Measurements from ENCODE around the gene HSF5. TPM values are rescaled to one million over a fixed set of nuclear protein-coding genes. Genes with fewer than 3 reads are reported as not detected.
A peak's percentile ranks its signal among the peaks of the same experiment; 100 is the strongest.

The HSF5 gene
- total and polyA plus RNA-seq, 2 of the 4 experiments (the other 2 are of a cell fraction) = not detected

- H3K4me1 ChIP-seq (ENCODE audit: control insufficient read depth, insufficient read depth, low read length) = no peaks in the 10 kb centered on the region
- no peak overlapping the region for H3K18ac ChIP-seq (ENCODE audit: low read depth, low read length)
- no peak overlapping the region for H3K9ac ChIP-seq (ENCODE audit: low read depth, low read length)
- H4K91ac ChIP-seq (ENCODE audit: insufficient read depth, low read depth, low read length) = no peak overlapping the region
- H3K27me3 ChIP-seq (ENCODE audit: control insufficient read depth, insufficient read depth, low read length) = peaks cover 2% of the 10 kb centered on the region
- H3K4ac ChIP-seq (ENCODE audit: low read depth, low read length) = no peak overlapping the region
- no peak overlapping the region for H3K4me3 ChIP-seq (ENCODE audit: insufficient read depth, low read depth, low read length)
- H2BK20ac ChIP-seq (ENCODE audit: low read depth, low read length) = no peak overlapping the region
- ATAC-seq (ENCODE audit: low read depth) (peak; percentile 100), DNase-seq (peak; percentile 85)
- no TSS peak for BruUV-seq (replicated peaks)
- no peak overlapping the region for H2BK15ac ChIP-seq (ENCODE audit: low read depth, low read length)
- no peak overlapping the region for H3K14ac ChIP-seq (replicated peaks; ENCODE audit: low read depth, low read length)
- in situ Hi-C loops (cut with MboI; ENCODE audit: low sequenced_read_pairs) (loop anchor here (5.0 kb wide), 1 partner anchor 130 kb away; no protein-coding TSS in a partner anchor), dilution Hi-C loops (cut with HindIII; ENCODE audit: low sequenced_read_pairs, unreplicated experiment) (no loop called here), intact Hi-C loops (cut with micrococcal nuclease) (loop anchor here (1.0 to 5.0 kb wide), 6 partner anchors 95 to 325 kb away; partner anchors contain the start of gene SUPT4H1)
- H2BK5ac ChIP-seq (ENCODE audit: low read depth, low read length, poor library complexity, severe bottlenecking) = no peak overlapping the region
- ChIA-PET POLR2A (ENCODE audit: unreplicated experiment) (no interaction called here), CTCF (interaction anchor here (2.0 kb wide), 1 partner anchor 130 kb away, joined by 8 read pairs; no protein-coding TSS in a partner anchor)
- H3K56ac ChIP-seq (ENCODE audit: extremely low read depth, insufficient read depth, low read length) = no peak overlapping the region
- H4K8ac ChIP-seq (ENCODE audit: low read depth in 2 of 2, low read length in 2 of 2) = no peak overlapping the region
- no peaks in the 10 kb centered on the region for H3K9me1 ChIP-seq (ENCODE audit: insufficient read depth, low read length)
- H4K20me1 ChIP-seq (ENCODE audit: insufficient read depth, low read length) = no peaks in the 10 kb centered on the region
- H3K9me3 ChIP-seq (ENCODE audit: control insufficient read depth, insufficient read depth, low read length) = no peaks in the 10 kb centered on the region
- H3K36me3 ChIP-seq (ENCODE audit: control insufficient read depth, insufficient read depth, low read length) = no peaks in the 10 kb centered on the region
- no peak overlapping the region for H2AK9ac ChIP-seq (replicated peaks; ENCODE audit: low read depth, low read length, poor library complexity)
- no peak overlapping the region for H3K23ac ChIP-seq (ENCODE audit: low read depth, low read length)
- no peak overlapping the region for H3K4me2 ChIP-seq (ENCODE audit: low read depth, low read length)
- H2AFZ ChIP-seq (replicated peaks; ENCODE audit: low read length, poor library complexity) = peak overlapping the region; percentile 28
- H4K5ac ChIP-seq (ENCODE audit: low read depth, low read length) = no peak overlapping the region
- WGBS, 2 experiments (ENCODE audit: extremely low coverage in 2 of 2, insufficient read length in 1 of 2) = 60% methylated on average over 4 of the region's 9 CpGs; no CpG with 5 or more reads in 1 of the 2 experiments
- 0 out of 2 replicates have a peak, but pooled peaks have one; percentile 29 for TF ChIP-seq POLR2A (IDR thresholded peaks at IDR 0.05; ENCODE audit: low read depth, low read length)
- no peak for TF ChIP-seq NFE2L2 (IDR thresholded peaks at IDR 0.05; ENCODE audit: low read depth, low read length)
- TF ChIP-seq RAD21 (IDR thresholded peaks at IDR 0.05; ENCODE audit: low read length) = peak; percentile 98
- peak; percentile 91 for TF ChIP-seq SMC3 (IDR thresholded peaks at IDR 0.05; ENCODE audit: low read depth, low read length)
- no peak for TF ChIP-seq BHLHE40 (IDR thresholded peaks at IDR 0.05; ENCODE audit: low read depth, low read length)
- no peak for TF ChIP-seq RCOR1 (IDR thresholded peaks at IDR 0.05; ENCODE audit: insufficient replicate concordance, low read length)
- no peak for TF ChIP-seq MAFK (IDR thresholded peaks at IDR 0.05; ENCODE audit: low read depth, low read length)
- peak; percentile 94 for TF ChIP-seq CTCF (conservative IDR thresholded peaks at IDR 0.05; ENCODE audit: low read depth, low read length)
- no peak for TF ChIP-seq MAZ (IDR thresholded peaks at IDR 0.05; ENCODE audit: borderline replicate concordance, low read depth, low read length)
- H3K27ac ChIP-seq (ENCODE audit: insufficient read depth, low read length) = no peak overlapping the region
- no peak overlapping the region for H2AK5ac ChIP-seq (ENCODE audit: low read depth, low read length)
- no peak overlapping the region for H2BK120ac ChIP-seq (ENCODE audit: low read depth, low read length)
- no peaks in the 10 kb centered on the region for H3K79me1 ChIP-seq (ENCODE audit: low read depth in 1 of 2, low read length in 2 of 2)
Measured at GRCh38 chr17:58447039-58447975, 40.9 kb downstream of the HSF5 start.

All from IMR-90 (cell line).